Right ventricle myocardium inferior (tissue), 1 donor: ENCODE data around the gene SLIT3. TPM values are rescaled to one million over a fixed set of nuclear protein-coding genes. Genes with fewer than 3 reads are reported as not detected.

ENCODE experiments used
- ATAC-seq: fragments of 200-7000 bp; cut with Tn5 transposase; one replicate; pipeline ENCODE4 v1.9.1; 2020; ENCODE audit warnings: mild to moderate bottlenecking, moderate library complexity
- DNase-seq: peaks from one replicate; pipeline ENCODE4 v3.0.0; 2021; ENCODE audit errors: missing footprints
- intact Hi-C: fragments of 100-400 bp; cut with DNase I; formaldehyde crosslinking; loops from one replicate; pipeline ENCODE4 v1.11.0; 2022
- total RNA-seq: library from RNA; stranded (reverse); fragmentation: NEBNext Ultra II Directional; extraction: Animal tissue kit (Norgen Biotek cat#: 25700); gene quantifications from one replicate; pipeline ENCODE4 v1.2.1, GENCODE V29; 2021
- donor health status: DM: no; HTN: yes; CAD: no; lungs with severe emphysema.

SLIT3 gene
- total RNA-seq, 1 donor from 2014 or later = 12.4 TPM

- no peak for ATAC-seq
- intact Hi-C loops = no loop called here
These were observed 607.1 kb downstream of the SLIT3 start for GRCh38 chr5:168693883-168694282.

GRCh38 chr5:168693297-168693696 is 607.6 kb downstream of the SLIT3 start:
- ATAC-seq = no peak
- no peak for DNase-seq
- intact Hi-C loops = no loop called here

More at GRCh38 chr5:168693883-168694282, 607.1 kb downstream of the SLIT3 start:
- DNase-seq = no peak

GRCh38 chr5:168691891-168692290 is 609.0 kb downstream of the SLIT3 start:
- ATAC-seq (no peak), DNase-seq (no peak)
- intact Hi-C loops = no loop called here

- intact Hi-C loops = loop anchor here (10.0 kb wide), 1 partner anchor 506 kb away; no protein-coding TSS in a partner anchor
- no peak for ATAC-seq
- DNase-seq = no peak
These were observed 611.7 kb downstream of the SLIT3 start for GRCh38 chr5:168689260-168689659.

GRCh38 chr5:168686837-168687236 is 614.1 kb downstream of the SLIT3 start:
- intact Hi-C loops = loop anchor here (10.0 kb wide), 1 partner anchor 508 kb away; no protein-coding TSS in a partner anchor
- no peak for DNase-seq
- no peak for ATAC-seq

- intact Hi-C loops = loop anchor here (10.0 kb wide), 1 partner anchor 509 kb away; no protein-coding TSS in a partner anchor
- no peak for ATAC-seq
- no peak for DNase-seq
These were observed 615.4 kb downstream of the SLIT3 start for GRCh38 chr5:168685566-168685965.

- DNase-seq (no peak), ATAC-seq (no peak)
- intact Hi-C loops = loop anchor here (10.0 kb wide), 1 partner anchor 511 kb away; no protein-coding TSS in a partner anchor
These were observed 617.0 kb downstream of the SLIT3 start for GRCh38 chr5:168683927-168684295.

GRCh38 chr5:168683247-168683926 is 617.6 kb downstream of the SLIT3 start:
- ATAC-seq (no peak), DNase-seq (no peak)
- intact Hi-C loops = loop anchor here (10.0 kb wide), 1 partner anchor 511 kb away; no protein-coding TSS in a partner anchor

- ATAC-seq = peak; percentile 81
- intact Hi-C loops = loop anchor here (2.0 to 10.0 kb wide), 2 partner anchors 265 to 513 kb away; no protein-coding TSS in a partner anchor
- no peak for DNase-seq
These were observed 619.3 kb downstream of the SLIT3 start for GRCh38 chr5:168681556-168682183.

- ATAC-seq (no peak), DNase-seq (no peak)
- intact Hi-C loops = loop anchor here (2.0 to 10.0 kb wide), 2 partner anchors 266 to 514 kb away; no protein-coding TSS in a partner anchor
These were observed 620.5 kb downstream of the SLIT3 start for GRCh38 chr5:168680395-168680794.

GRCh38 chr5:168679515-168679920 is 621.4 kb downstream of the SLIT3 start:
- DNase-seq (peak; percentile 73), ATAC-seq (peak; percentile 41)

GRCh38 chr5:168676501-168676900 is 624.4 kb downstream of the SLIT3 start:
- intact Hi-C loops = loop anchor here (5.0 kb wide), 1 partner anchor 906 kb away; the partner anchor contains the start of gene SPDL1
- DNase-seq = no peak
- ATAC-seq = no peak

More at GRCh38 chr5:168679515-168679920, 621.4 kb downstream of the SLIT3 start:
- intact Hi-C loops = loop anchor here (2.0 to 5.0 kb wide), 2 partner anchors 623 to 903 kb away; partner anchors contain the start of gene SPDL1

GRCh38 chr5:168675883-168676408 is 625.0 kb downstream of the SLIT3 start:
- ATAC-seq (no peak), DNase-seq (no peak)
- intact Hi-C loops = loop anchor here (5.0 kb wide), 1 partner anchor 906 kb away; the partner anchor contains the start of gene SPDL1

GRCh38 chr5:168674893-168675482 is 626.0 kb downstream of the SLIT3 start:
- intact Hi-C loops = loop anchor here (5.0 kb wide), 1 partner anchor 907 kb away; the partner anchor contains the start of gene SPDL1
- ATAC-seq (no peak), DNase-seq (no peak)

GRCh38 chr5:168672888-168673287 is 628.1 kb downstream of the SLIT3 start:
- ATAC-seq (no peak), DNase-seq (no peak)
- intact Hi-C loops = no loop called here

- DNase-seq = no peak
- ATAC-seq = no peak
- intact Hi-C loops = no loop called here
These were observed 628.9 kb downstream of the SLIT3 start for GRCh38 chr5:168672016-168672415.

- DNase-seq (no peak), ATAC-seq (no peak)
- intact Hi-C loops = no loop called here
These were observed 629.9 kb downstream of the SLIT3 start for GRCh38 chr5:168670881-168671575.

GRCh38 chr5:168669668-168670378 is 631.1 kb downstream of the SLIT3 start:
- ATAC-seq = no peak
- intact Hi-C loops = no loop called here

More at GRCh38 chr5:168669668-168670378, 631.1 kb downstream of the SLIT3 start:
- no peak for DNase-seq
